Ovary (tissue), 9 donors: ENCODE data around the gene STX18. TPM values are rescaled to one million over a fixed set of nuclear protein-coding genes. Genes with fewer than 3 reads are reported as not detected.
"Not testable (repeated sequence)": the region's sequence is repeated elsewhere in the genome, so short reads cannot be mapped to it uniquely, and the experiment has no call there.

Source experiments
- DNase-seq, 5 donors: peaks; one replicate each; pipeline ENCODE4 v3.0.0-alpha.2; 2019 to 2020
- H3K27ac ChIP-seq, 2 donors: fragments of 200-600 bp; one replicate each; pipeline versions ENCODE4 v1.5.1 to v1.8.0; 2019 to 2022
- H3K27me3 ChIP-seq: fragments of 200-600 bp; one replicate; pipeline ENCODE4 v1.8.0; 2022
- H3K36me3 ChIP-seq: fragments of 200-600 bp; sonication (generic); one replicate; pipeline ENCODE4 v1.5.1; 2019
- H3K4me1 ChIP-seq: one replicate; pipeline ENCODE4 v1.8.1; 2013; ENCODE audit warnings: mild to moderate bottlenecking, moderate library complexity; ENCODE audit not compliant: insufficient read depth
- H3K4me3 ChIP-seq: fragments of 200-600 bp; sonication (generic); one replicate; pipeline ENCODE4 v1.5.1; 2017
- H3K9me3 ChIP-seq, 2 donors: fragments of 200-600 bp in 1 of 2; sonication (generic) in 1 of 2; one replicate each; pipeline versions ENCODE4 v1.5.1 to v1.8.1; 2013 to 2019; ENCODE audit warnings: mild to moderate bottlenecking in 1 of 2, moderate library complexity in 1 of 2
- EP300 ChIP-seq: sonication (generic); formaldehyde crosslinking; IDR thresholded peaks from one replicate; pipeline ENCODE4 v1.6.1; 2017; ENCODE audit warnings: antibody characterized with exemption
- POLR2A ChIP-seq: fragments of 450-650 bp; IDR thresholded peaks from one replicate; pipeline ENCODE4 v1.6.1; 2017; ENCODE audit warnings: antibody characterized with exemption, mild to moderate bottlenecking, moderate library complexity
- WGBS, 3 donors: extraction: QIAGEN DNeasy Blood & Tissue Kit in 1 of 3; methylation state at CpG; one replicate each; pipeline versions ENCODE4 v1.1.5 to v1.1.7; 2013 to 2017; 5-methylcytosine and 5-hydroxymethylcytosine counted together
- intact Hi-C, 4 donors: fragments of 100-400 bp; cut with DNase I; formaldehyde crosslinking; loops; one replicate each; pipeline versions ENCODE4 v1.11.0 to v1.15.1; 2022 to 2023
- polyA plus RNA-seq, 2 donors: library from polyadenylated mRNA; stranded (reverse); fragments of 200-250 nt in 1 of 2; fragments of 350-450 nt in 1 of 2; fragmentation: Illumina TruSeq in 1 of 2; extraction: RNeasy Lipid Tissue Mini Kit (QIAGEN cat#74804) in 1 of 2; gene quantifications; one replicate each; pipeline ENCODE4 v1.2.3, GENCODE V29; 2013 to 2014
- total RNA-seq, 7 donors: library from RNA; depleted of rRNA in 2 of 7; stranded (reverse); fragments of >200 nt in 2 of 7; fragmentation: NEBNext Ultra II Directional in 3 of 7; extraction: Animal tissue kit (Norgen Biotek cat#: 25700) in 3 of 7; gene quantifications; one replicate each; pipeline versions ENCODE4 v1.1.0 to v1.2.4, GENCODE V29; 2016 to 2023
- TF ChIP-seq, protein P1 (sequence below), 3 donors: fragments of 450-650 bp in 2 of 3; fragments of 200-600 bp in 1 of 3; IDR thresholded peaks; one replicate each; pipeline versions ENCODE4 v1.5.1 to v1.8.0; 2016 to 2022; ENCODE audit warnings: antibody characterized with exemption in 3 of 3, mild to moderate bottlenecking in 1 of 3
- donor health status: DM: no; HTN: no; CAD: no; lungs with moderate emphysema.
- donor health status: DM: no; HTN: no; CAD: no.
- donor health status: Bipolar disorder and iron deficiency.
- donor health status: DM: yes; HTN: yes; CAD: no.
- donor health status: DM: no; HTN: no; CAD: no.
- donor health status: DM: yes; HTN: yes; CAD: no.

Gene STX18
- total and polyA plus RNA-seq, 9 donors: 18.1 to 61.4 (median 31.9) TPM

DNA sequence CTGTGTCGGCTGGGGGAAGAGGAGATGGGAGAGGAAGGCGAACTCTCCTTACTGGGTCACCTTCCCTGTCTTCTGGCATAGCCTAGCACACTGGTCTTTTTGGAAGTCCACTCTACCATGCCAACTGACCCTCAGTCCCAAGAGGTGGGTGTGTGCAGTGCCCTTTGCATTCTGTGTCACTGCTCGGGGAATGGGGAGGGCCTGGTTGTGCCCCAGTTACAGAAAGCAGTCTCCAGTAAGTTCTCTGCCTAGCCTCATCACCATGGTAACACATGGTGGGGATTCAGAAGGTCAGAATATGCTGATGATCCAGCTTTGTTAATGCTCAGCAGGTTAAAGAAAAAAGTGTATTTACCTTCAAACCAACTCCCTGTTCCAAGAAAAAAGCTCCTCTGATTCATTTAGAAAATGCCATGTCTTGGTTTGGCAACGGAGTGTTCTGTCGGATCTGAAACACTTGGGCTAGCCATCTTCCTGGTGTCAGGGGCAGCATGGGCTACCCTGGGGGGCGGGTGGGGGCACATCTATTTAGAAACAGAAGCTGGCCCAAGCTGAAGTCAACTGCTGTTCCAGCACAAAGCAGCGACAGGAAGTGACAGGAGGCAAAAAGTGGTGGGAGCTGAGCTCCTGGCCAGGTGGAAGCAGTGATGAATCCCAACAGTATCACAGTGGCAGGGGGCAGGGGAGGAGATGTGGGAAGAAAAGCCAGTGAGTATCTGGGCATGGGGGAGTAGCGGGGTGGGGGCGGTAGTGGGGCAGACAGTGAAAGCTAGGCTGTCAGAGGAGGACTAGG lies 117.9 kb downstream of the STX18 start:
- TF ChIP-seq, protein P1, sequence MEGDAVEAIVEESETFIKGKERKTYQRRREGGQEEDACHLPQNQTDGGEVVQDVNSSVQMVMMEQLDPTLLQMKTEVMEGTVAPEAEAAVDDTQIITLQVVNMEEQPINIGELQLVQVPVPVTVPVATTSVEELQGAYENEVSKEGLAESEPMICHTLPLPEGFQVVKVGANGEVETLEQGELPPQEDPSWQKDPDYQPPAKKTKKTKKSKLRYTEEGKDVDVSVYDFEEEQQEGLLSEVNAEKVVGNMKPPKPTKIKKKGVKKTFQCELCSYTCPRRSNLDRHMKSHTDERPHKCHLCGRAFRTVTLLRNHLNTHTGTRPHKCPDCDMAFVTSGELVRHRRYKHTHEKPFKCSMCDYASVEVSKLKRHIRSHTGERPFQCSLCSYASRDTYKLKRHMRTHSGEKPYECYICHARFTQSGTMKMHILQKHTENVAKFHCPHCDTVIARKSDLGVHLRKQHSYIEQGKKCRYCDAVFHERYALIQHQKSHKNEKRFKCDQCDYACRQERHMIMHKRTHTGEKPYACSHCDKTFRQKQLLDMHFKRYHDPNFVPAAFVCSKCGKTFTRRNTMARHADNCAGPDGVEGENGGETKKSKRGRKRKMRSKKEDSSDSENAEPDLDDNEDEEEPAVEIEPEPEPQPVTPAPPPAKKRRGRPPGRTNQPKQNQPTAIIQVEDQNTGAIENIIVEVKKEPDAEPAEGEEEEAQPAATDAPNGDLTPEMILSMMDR (IDR thresholded peaks at IDR 0.05): no peak
- TF ChIP-seq POLR2A (no peak), EP300 (no peak)
- intact Hi-C loops: no loop called here
- 81 to 93% (median 87%) methylated on average over 9 of the region's 9 CpGs for WGBS, 3 donors
- H3K27ac ChIP-seq: no peak overlapping the region
- H3K9me3 ChIP-seq: no peaks in the 10 kb centered on the region
- no peak overlapping the region for H3K4me3 ChIP-seq
- no peaks in the 10 kb centered on the region for H3K36me3 ChIP-seq
- H3K27me3 ChIP-seq: no peaks in the 10 kb centered on the region
- H3K4me1 ChIP-seq: peaks cover 5% of the 10 kb centered on the region
- DNase-seq: no peak

DNA sequence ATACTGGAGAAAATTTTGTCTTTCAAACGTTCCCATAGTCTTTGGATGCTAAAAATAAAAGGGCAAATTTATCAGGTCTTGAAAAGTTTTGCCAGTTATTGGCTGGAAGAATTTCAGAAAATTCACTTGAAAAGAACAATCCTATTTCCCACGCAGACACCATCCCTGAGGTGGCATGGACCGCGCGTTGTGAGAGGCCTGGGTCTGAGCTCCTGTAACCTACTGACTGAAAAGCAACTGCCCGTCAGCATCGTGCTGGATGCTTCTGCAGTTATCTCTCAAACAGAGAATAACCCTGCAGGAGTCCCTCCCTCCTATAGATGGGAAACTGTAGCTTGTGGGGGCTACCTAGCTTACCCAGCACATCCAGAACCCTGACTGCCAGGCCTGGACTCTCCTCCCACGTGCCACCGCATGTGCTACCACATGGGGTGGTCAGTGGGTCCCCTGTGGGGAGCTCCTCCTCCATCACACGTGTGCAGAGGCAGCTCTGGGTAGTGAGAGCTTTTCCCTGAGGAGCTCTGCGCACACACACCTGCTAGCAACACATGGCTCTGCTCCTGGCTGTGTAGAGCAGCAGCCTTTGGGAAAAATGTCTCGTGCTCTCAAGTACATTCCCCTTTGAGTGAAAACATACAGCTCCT lies 118.9 kb downstream of the STX18 start:
- no peaks in the 10 kb centered on the region for H3K36me3 ChIP-seq
- TF ChIP-seq POLR2A: no peak
- TF ChIP-seq EP300: no peak
- TF ChIP-seq, protein P1 (IDR thresholded peaks at IDR 0.05): no peak
- no peaks in the 10 kb centered on the region for H3K27me3 ChIP-seq
- no peak overlapping the region for H3K4me3 ChIP-seq
- intact Hi-C loops: no loop called here
- DNase-seq: no peak
- H3K4me1 ChIP-seq: peaks cover 5% of the 10 kb centered on the region
- H3K27ac ChIP-seq: no peak overlapping the region
- H3K9me3 ChIP-seq: no peaks in the 10 kb centered on the region
- WGBS, 3 donors: 73 to 80% (median 76%) methylated on average over 12 of the region's 12 CpGs

DNA sequence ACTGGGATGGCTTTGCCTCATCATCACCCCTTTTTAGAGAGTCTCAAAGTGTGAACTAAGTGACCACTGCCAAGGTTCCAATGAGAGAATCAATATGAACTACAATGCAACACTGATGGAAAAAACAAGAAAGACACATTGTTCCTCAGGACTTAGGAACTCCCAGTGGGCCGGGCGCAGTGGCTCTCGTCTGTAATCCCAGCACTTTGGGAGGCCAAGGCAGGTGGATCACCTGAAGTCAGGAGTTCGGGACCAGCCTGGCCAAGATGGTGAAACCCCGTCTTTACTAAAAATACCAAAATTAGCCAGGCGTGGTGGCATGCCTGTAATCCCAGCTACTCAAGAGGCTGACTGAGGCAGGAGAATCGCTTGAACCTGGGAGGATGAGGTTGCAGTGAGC lies 119.7 kb downstream of the STX18 start:
- 90 to 93% (median 93%) methylated on average over 7 of the region's 7 CpGs for WGBS, 3 donors
- H3K27me3 ChIP-seq, H3K36me3 ChIP-seq, H3K4me1 ChIP-seq, H3K4me3 ChIP-seq, H3K27ac ChIP-seq, intact Hi-C loops, H3K9me3 ChIP-seq, DNase-seq: not testable (repeated sequence)

DNA sequence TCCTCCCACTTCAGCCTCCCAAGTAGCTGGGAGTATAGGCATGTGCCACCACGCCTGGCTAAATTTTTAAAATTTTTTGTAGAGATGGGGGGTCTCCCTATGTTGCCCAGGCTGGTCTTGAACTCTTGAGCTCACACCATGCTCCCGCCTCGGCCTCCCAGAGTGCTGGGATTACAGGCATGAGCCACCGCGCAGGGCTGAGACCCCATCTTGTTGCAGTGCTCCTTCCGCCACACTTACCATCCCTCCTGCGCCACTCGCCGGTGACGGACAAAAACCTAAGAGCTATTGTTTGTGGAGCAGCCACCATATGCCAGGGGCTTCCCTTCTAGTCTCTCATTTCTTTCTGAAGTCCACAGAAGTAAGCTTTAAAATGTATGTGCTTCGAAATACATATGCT lies 120.5 kb downstream of the STX18 start:
- Histone ChIP-seq H3K4me3 (no peak overlapping the region), H3K4me1 (no peaks in the 10 kb centered on the region), H3K36me3 (no peaks in the 10 kb centered on the region), H3K9me3 (no peaks in the 10 kb centered on the region), H3K27ac (no peak overlapping the region), H3K27me3 (no peaks in the 10 kb centered on the region)
- 94 to 99% (median 97%) methylated on average over 11 of the region's 11 CpGs for WGBS, 3 donors
- intact Hi-C loops: no loop called here
- DNase-seq: no peak
- TF ChIP-seq EP300 (no peak), POLR2A (no peak)
- TF ChIP-seq, protein P1 (IDR thresholded peaks at IDR 0.05): no peak

DNA sequence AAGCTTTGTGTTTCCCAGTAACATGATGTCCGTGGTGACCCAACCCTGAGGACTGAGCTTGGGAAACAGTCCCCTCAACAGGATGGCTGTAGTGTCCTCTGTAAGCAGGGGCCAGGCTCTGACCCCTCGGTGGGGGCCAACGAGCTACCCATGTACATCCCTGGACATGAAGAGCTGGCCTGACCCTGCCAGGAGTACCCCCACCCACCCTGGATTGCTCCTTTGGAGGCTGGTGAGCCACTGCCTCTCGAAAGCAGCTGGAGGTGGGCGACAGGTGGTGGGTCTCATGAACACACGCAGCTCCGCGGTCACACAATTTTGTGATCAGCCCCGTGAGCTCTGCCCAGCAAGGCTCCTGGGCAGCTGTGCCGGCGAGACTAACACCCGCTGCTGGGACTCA lies 121.4 kb downstream of the STX18 start:
- intact Hi-C loops: no loop called here
- Histone ChIP-seq H3K27ac (no peak overlapping the region), H3K36me3 (no peaks in the 10 kb centered on the region), H3K4me3 (no peak overlapping the region), H3K9me3 (no peaks in the 10 kb centered on the region), H3K27me3 (no peaks in the 10 kb centered on the region), H3K4me1 (no peaks in the 10 kb centered on the region)
- no peak for DNase-seq
- 90 to 93% (median 93%) methylated on average over 11 to 12 of the region's 12 CpGs for WGBS, 3 donors
- TF ChIP-seq EP300 (no peak), POLR2A (no peak)
- TF ChIP-seq, protein P1 (IDR thresholded peaks at IDR 0.05): no peak
